ENCODE results near the gene VPS51. TPM values are rescaled to one million over a fixed set of nuclear protein-coding genes. Genes with fewer than 3 reads are reported as not detected.

Gene VPS51
- total and polyA plus RNA-seq, 2 donors: 107 to 167 TPM

GRCh38 chr11:65063532-65063931, 32.5 kb upstream of the VPS51 start:
- 74% methylated on average over 3 of the region's 3 CpGs for WGBS
- Histone ChIP-seq H3K4me3 (ENCODE audit: low read depth, low read length) (no peak overlapping the region), H3K27ac (ENCODE audit: low read depth) (no peak overlapping the region), H3K36me3 (ENCODE audit: insufficient read depth) (no peaks in the 10 kb centered on the region), H3K4me1 (ENCODE audit: insufficient read depth) (no peaks in the 10 kb centered on the region)
- no peak for DNase-seq (ENCODE audit: extremely low spot score)

GRCh38 chr11:65064847-65065240, 31.2 kb upstream of the VPS51 start:
- no peak overlapping the region for H3K4me3 ChIP-seq (ENCODE audit: low read depth, low read length)
- no peaks in the 10 kb centered on the region for H3K36me3 ChIP-seq (ENCODE audit: insufficient read depth)
- H3K27ac ChIP-seq (ENCODE audit: low read depth): no peak overlapping the region
- H3K4me1 ChIP-seq (ENCODE audit: insufficient read depth): no peaks in the 10 kb centered on the region
- 72% methylated on average over 4 of the region's 4 CpGs for WGBS
- no peak for DNase-seq (ENCODE audit: extremely low spot score)

- no peak overlapping the region for H3K4me3 ChIP-seq (ENCODE audit: low read depth, low read length)
- 72% methylated on average over 7 of the region's 7 CpGs for WGBS
- H3K4me1 ChIP-seq (ENCODE audit: insufficient read depth): no peaks in the 10 kb centered on the region
- no peaks in the 10 kb centered on the region for H3K36me3 ChIP-seq (ENCODE audit: insufficient read depth)
- DNase-seq (ENCODE audit: extremely low spot score): no peak
- H3K27ac ChIP-seq (ENCODE audit: low read depth): no peak overlapping the region
Measured at GRCh38 chr11:65065851-65066250, 30.2 kb upstream of the VPS51 start.

GRCh38 chr11:65066315-65066714, 29.7 kb upstream of the VPS51 start:
- 70% methylated on average over 11 of the region's 11 CpGs for WGBS
- Histone ChIP-seq H3K4me3 (ENCODE audit: low read depth, low read length) (no peak overlapping the region), H3K27ac (ENCODE audit: low read depth) (no peak overlapping the region), H3K4me1 (ENCODE audit: insufficient read depth) (no peaks in the 10 kb centered on the region), H3K36me3 (ENCODE audit: insufficient read depth) (no peaks in the 10 kb centered on the region)
- DNase-seq (ENCODE audit: extremely low spot score): no peak

- no peak for DNase-seq (ENCODE audit: extremely low spot score)
- Histone ChIP-seq H3K4me3 (ENCODE audit: low read depth, low read length) (no peak overlapping the region), H3K4me1 (ENCODE audit: insufficient read depth) (no peaks in the 10 kb centered on the region), H3K27ac (ENCODE audit: low read depth) (no peak overlapping the region), H3K36me3 (ENCODE audit: insufficient read depth) (no peaks in the 10 kb centered on the region)
- WGBS: 66% methylated on average over 4 of the region's 4 CpGs
Measured at GRCh38 chr11:65066805-65067291, 29.2 kb upstream of the VPS51 start.

- no peak for DNase-seq (ENCODE audit: extremely low spot score)
- no peak overlapping the region for H3K27ac ChIP-seq (ENCODE audit: low read depth)
- H3K4me1 ChIP-seq (ENCODE audit: insufficient read depth): no peaks in the 10 kb centered on the region
- no peak overlapping the region for H3K4me3 ChIP-seq (ENCODE audit: low read depth, low read length)
- WGBS: 76% methylated on average over 10 of the region's 10 CpGs
- no peaks in the 10 kb centered on the region for H3K36me3 ChIP-seq (ENCODE audit: insufficient read depth)
Measured at GRCh38 chr11:65067446-65067845, 28.6 kb upstream of the VPS51 start.

- Histone ChIP-seq H3K4me1 (ENCODE audit: insufficient read depth) (no peaks in the 10 kb centered on the region), H3K27ac (ENCODE audit: low read depth) (no peak overlapping the region), H3K4me3 (ENCODE audit: low read depth, low read length) (no peak overlapping the region), H3K36me3 (ENCODE audit: insufficient read depth) (no peaks in the 10 kb centered on the region)
- WGBS: 65% methylated on average over 9 of the region's 9 CpGs
- DNase-seq (ENCODE audit: extremely low spot score): no peak
Measured at GRCh38 chr11:65069217-65069616, 26.8 kb upstream of the VPS51 start.

- H3K36me3 ChIP-seq (ENCODE audit: insufficient read depth): no peaks in the 10 kb centered on the region
- no peaks in the 10 kb centered on the region for H3K4me1 ChIP-seq (ENCODE audit: insufficient read depth)
- DNase-seq (ENCODE audit: extremely low spot score): no peak
- H3K27ac ChIP-seq (ENCODE audit: low read depth): no peak overlapping the region
- WGBS: 66% methylated on average over 4 of the region's 4 CpGs
- H3K4me3 ChIP-seq (ENCODE audit: low read depth, low read length): no peak overlapping the region
Measured at GRCh38 chr11:65071907-65072630, 23.9 kb upstream of the VPS51 start.

- H3K4me1 ChIP-seq (ENCODE audit: insufficient read depth): no peaks in the 10 kb centered on the region
- H3K4me3 ChIP-seq (ENCODE audit: low read depth, low read length): no peak overlapping the region
- no peaks in the 10 kb centered on the region for H3K36me3 ChIP-seq (ENCODE audit: insufficient read depth)
- no peak overlapping the region for H3K27ac ChIP-seq (ENCODE audit: low read depth)
- WGBS: 58% methylated on average over 1 of the region's 1 CpG
- no peak for DNase-seq (ENCODE audit: extremely low spot score)
Measured at GRCh38 chr11:65072631-65072966, 23.4 kb upstream of the VPS51 start.

GRCh38 chr11:65077451-65077850, 18.6 kb upstream of the VPS51 start:
- no peak for DNase-seq (ENCODE audit: extremely low spot score)
- H3K27ac ChIP-seq (ENCODE audit: low read depth): no peak overlapping the region
- H3K4me1 ChIP-seq (ENCODE audit: insufficient read depth): no peaks in the 10 kb centered on the region
- 63% methylated on average over 4 of the region's 4 CpGs for WGBS
- no peaks in the 10 kb centered on the region for H3K36me3 ChIP-seq (ENCODE audit: insufficient read depth)
- H3K4me3 ChIP-seq (ENCODE audit: low read depth, low read length): no peak overlapping the region

- no peak for DNase-seq (ENCODE audit: extremely low spot score)
Measured at GRCh38 chr11:65078151-65078550, 17.9 kb upstream of the VPS51 start.

GRCh38 chr11:65078786-65079342, 17.1 kb upstream of the VPS51 start:
- no peaks in the 10 kb centered on the region for H3K4me1 ChIP-seq (ENCODE audit: insufficient read depth)
- DNase-seq (ENCODE audit: extremely low spot score): no peak
- H3K4me3 ChIP-seq (ENCODE audit: low read depth, low read length): no peak overlapping the region
- no peaks in the 10 kb centered on the region for H3K36me3 ChIP-seq (ENCODE audit: insufficient read depth)
- WGBS: 93% methylated on average over 9 of the region's 9 CpGs
- H3K27ac ChIP-seq (ENCODE audit: low read depth): no peak overlapping the region

More at GRCh38 chr11:65078151-65078550, 17.9 kb upstream of the VPS51 start:
- no peaks in the 10 kb centered on the region for H3K4me1 ChIP-seq (ENCODE audit: insufficient read depth)
- H3K36me3 ChIP-seq (ENCODE audit: insufficient read depth): no peaks in the 10 kb centered on the region
- 60% methylated on average over 3 of the region's 3 CpGs for WGBS
- no peak overlapping the region for H3K4me3 ChIP-seq (ENCODE audit: low read depth, low read length)
- no peak overlapping the region for H3K27ac ChIP-seq (ENCODE audit: low read depth)

- Histone ChIP-seq H3K36me3 (ENCODE audit: insufficient read depth) (peaks cover 5% of the 10 kb centered on the region), H3K27ac (ENCODE audit: low read depth) (peak overlapping the region; percentile 53), H3K4me1 (ENCODE audit: insufficient read depth) (no peaks in the 10 kb centered on the region), H3K4me3 (ENCODE audit: low read depth, low read length) (peak overlapping the region; percentile 68)
- DNase-seq (ENCODE audit: extremely low spot score): no peak
- WGBS: 5% methylated on average over 13 of the region's 13 CpGs
Measured at GRCh38 chr11:65083134-65083833, 12.7 kb upstream of the VPS51 start.

Data from urinary bladder (tissue), 4 donors.